NCI-H1417 (cell line): ENCODE measurements around the gene HS3ST3B1.

Experiments used
- DNase-seq, 3 experiments: peaks; one replicate each; lab custom pipeline; 2025; lab: John Stamatoyannopoulos, UW

The HS3ST3B1 gene

DNA sequence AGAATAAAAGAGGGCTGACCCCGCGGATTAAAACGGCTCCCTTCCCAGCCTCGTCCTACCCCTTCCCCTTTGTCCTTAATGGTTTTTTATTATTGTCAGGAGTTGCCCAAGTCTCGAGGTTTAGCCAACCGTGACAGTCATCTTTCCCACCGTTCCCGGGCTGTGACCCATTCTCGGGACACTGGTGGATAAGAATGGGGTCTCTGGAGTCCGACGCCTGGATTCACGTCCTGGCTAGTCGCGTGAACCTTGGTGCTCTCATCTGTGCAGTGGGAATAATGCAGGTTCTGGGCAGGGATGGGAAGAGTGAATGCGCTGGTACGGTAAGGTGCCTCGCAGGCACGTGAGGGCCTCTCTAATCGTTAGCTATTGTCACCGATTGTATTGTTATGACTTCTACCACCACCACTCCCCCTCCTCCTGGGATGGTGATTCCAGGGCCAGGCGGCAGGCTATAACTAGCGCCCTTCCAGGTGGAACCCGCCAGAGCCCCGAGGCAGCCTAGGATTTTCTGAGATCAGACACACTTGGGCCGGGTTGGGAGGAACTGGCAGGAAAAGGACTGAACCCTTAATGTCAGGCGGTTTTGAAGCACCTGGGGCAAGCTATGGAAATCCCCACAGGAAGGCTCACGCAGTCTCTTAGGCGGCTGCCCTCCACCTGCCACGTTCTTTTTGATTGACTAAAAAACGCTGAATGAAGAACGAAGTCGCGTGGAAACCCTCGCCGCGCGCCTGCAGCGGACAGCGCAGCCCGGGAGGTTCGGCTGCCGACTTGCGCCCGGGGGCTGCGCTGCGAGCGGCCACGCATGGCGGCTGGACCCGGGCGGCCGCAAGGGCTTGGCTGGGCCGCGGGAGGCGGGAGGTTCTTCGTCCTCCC lies 2.7 kb downstream of the HS3ST3B1 start:
- no peak for DNase-seq

DNA sequence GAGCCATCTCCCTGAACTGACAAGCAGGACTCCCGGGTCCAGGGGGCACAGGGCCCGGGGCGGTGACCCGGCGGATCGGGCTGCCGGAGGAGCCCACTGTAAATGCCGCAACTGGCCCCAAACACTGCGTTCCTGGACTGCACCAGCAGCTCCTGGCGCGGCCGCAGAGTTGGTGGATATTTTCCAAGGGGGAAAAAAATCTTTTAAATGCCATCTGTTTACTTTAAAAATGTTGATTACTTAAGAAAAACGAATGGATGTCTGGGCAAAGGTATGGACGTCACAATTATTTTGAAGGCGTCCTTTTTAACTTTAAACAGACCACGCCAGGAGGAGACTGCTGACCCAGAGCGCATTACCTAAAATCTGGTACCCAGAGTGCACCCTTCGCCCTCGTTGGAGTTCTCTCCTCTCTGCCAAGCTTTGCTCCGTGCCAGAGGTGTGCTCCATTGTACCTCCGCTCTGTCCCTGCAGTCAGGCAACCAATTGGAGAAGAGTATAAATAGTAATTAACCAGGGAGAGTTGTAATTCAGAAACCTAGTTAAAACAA lies 3.4 kb downstream of the HS3ST3B1 start:
- no peak for DNase-seq

DNA sequence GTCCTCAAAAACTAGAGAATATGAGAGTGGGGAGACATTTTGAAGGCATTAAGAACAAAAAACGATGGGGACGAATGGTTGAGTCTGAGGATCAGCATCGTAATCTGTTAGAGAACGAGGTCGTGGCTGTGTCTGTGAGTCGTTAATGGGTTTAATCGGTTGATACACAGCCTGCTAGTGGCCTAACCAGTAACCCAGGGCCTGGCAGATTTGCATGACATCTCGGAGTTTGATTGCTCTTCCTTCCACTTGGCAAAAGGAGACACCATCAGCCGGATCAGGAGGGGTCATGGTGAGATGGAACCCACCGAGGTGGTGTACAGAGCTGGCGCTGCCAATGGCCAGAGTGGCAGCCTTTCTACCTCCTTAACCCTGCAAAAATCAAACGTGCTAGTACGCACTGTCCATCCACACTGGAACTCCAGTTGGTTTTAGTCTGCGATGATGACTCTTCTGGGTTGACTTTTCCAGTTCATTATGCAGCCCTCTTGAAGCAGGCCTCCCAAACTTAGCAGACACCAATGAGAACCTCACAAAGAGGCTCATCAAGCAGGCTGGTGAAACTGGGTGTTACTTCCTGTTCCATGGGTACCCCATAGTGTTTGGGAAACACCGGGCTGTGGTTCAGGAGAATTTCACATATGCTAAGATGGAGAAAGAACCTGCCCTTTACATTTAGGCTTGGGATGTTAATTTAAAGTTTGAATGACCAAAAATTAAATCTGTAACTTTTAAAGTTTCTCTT lies 4.1 kb downstream of the HS3ST3B1 start:
- DNase-seq, result no peak

DNA sequence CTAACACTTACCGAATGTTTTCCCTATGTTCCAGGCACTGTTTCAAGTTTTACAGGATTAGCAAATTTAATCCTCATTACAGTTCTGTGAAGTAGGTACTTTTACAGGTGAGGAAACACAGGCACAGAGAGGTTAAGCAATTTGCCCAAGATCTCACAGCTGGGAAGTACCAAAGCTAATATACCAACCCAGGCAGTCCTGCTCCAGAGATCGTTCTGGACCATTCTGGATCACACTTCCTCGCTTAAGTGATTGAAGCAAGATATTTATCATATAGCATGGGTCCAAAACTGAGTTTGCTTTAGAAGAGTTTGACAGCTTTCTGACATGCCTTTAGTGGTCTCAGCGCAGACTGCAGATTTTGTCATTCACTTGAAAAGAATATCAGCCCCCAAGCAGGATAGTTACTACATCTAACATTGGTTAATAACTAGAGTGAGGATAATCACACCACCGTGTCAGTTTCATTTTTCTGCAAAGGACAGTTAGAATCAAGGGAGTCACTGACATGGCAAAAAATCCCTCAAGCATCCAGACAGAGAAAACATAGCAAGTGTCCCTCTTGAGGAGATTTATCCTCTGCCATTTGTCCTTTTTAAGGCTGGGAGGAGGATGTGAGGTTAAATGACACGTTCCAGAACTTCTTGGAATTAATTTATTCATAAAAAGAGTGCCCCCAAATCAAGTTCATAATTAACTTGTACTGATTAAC lies 5.1 kb downstream of the HS3ST3B1 start:
- no peak for DNase-seq

DNA sequence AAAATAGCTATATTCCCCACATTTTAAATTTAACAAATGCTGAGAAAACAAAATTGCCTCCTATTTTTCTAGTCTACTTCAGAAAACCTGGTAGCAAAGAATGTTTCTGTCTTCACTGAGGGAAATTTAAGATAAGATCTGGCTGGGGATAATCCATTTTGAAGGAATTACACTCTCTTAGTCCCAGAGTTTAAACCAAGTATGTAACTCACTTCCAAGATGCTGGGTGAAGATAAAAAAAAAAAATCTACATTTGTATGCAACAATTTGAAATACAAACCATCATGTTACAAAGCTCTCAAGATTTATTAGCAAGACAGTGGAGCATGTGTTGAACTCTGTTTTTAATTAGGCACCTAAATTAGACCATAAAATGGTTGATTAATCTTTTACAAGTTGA lies 5.7 kb downstream of the HS3ST3B1 start:
- no peak for DNase-seq

DNA sequence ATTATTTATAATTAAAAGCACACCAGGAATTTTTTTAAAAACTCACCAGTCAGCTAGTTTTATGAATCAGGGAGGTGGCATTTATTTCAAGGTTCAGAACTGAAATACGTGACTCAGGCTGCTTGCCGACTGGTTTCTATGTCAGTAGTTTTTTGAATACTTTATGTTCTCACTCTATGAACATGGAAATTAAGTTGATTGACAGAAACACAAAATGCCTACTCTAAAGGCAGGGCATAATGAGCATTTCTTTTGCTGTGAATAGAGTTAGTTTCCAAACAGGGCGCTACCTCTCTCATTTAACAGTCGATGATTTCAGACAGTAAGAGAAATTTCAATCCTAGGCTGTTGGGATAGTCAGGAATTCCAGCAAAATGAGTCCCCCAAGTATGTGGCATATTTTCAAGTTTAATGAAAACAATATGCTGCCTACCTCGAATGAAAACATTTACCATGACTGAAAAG lies 6.7 kb downstream of the HS3ST3B1 start:
- DNase-seq, result no peak

DNA sequence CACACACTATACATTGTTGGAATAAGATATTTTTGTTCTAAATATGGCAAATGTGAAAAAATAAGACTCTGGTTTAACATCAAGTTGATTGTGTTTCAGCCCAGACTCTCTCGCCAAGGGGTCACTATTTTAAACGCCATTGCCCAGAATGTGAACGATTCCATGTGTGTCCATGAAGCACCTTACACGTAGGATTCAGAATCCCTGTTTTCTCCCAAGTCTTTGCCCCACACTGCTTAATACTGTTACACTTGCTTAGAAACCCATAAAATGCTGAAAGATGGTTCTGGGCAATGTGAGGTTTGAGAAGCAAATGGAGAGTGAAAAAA lies 7.7 kb downstream of the HS3ST3B1 start:
- peak in 1 of 3 experiments; percentile 23 for DNase-seq

DNA sequence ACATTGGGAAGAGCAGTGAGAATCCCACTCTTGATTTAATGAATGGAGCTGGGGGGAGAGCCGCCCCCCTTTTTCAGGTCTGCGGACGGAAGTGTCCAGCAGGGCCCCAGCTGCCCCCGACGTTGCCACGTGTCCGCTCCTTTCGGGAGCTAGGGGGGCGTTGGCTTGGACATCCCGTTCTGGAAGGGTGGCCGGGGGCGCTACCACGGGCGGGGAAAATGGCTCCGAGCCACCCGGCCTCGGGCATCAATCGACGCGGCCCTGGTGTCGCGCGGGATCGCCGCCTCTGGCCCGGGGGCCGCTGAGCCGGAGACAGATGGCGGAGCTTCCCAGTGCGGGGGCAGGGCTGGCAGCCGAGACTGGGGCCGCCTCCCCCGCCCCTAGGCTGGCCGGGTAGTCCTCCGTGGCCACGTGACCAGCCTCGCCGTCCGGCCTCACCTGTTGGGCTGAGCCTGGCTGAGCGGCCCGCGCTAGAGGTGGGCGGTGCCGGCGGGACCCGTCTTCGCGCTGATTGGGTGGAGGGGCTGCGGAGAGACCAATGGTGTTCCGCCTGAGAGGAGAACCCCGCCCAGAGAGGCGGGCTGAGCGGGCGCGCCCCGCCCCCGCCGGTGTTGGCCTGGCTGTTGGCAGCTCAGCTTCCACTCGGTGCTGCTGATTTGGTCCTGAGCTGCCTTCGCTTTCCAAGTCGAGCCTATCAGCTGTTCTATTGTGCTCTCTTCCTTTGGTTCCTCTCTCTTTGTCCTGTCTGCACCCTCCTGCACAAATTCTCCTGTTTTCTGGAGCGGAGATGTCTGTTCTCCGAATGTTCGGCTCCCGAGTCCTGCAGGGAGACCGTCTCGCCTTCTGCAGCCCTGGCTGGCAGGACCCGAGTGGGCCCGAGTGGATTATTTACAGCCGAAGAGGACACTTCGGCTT lies 8.3 kb downstream of the HS3ST3B1 start:
- DNase-seq, result peak; percentile 84 to 92 (median 86)

DNA sequence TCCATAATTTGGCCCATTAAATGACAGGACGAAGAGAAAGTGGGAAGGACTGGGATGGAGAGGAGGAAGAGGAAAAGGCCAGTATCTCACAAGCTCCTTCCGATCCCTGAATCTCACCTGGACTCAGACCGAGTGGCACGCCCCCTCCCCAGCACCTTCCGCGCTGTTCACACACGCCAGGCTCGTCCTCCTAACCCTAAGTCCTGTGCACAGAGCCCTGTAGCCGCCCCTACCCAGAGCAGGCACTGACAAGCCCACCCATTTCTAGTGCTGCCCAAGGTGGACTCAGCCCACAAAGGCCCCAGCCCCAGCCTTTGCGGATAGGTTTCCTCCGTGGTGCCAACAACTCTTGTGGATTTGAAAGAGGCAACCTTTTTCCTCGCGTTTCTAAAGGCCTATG lies 9.2 kb downstream of the HS3ST3B1 start:
- peak in 1 of 3 experiments; percentile 29 for DNase-seq

DNA sequence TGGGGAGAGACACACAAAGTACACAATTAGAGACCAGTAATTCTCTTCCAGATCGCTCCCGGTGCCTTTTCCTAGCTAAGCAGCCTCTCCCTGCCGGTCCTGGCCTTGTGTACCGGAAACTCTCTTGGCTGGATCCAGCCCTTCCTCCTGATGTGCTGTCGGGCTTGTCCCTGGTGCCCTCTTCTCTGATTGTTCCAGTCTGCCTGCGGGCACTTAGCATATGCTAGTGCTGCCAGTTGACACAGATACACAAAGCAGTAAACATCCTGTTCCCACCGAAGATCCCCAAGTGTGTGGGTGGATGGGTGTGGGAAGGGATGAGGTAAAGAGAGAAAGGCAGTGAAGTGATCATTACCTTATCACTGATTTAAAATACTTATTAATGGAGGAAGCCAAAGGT lies 9.7 kb downstream of the HS3ST3B1 start:
- no peak for DNase-seq

DNA sequence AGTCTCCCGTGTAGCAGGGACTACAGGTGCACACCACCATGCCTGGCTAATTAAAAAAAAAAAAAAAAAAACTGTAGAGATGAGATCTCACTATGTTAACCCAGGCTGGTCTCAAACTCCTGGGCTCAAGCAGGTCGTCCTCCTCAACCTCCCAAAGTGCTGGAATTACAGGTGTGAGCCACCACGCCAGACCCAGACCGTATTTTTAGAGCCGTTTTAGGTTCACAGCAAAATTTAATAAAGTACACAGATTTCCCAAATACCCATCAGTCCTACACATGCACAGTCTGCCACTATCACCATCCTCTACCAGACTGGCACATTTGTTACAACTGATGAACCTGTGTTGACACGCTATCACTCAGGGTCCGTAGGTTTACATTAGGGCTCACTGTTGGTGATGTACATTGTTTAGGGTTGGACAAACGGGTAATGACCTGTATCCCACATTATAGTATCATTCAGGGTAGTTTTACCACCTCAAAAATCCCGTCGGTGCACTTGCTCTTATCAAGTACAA lies 10.4 kb downstream of the HS3ST3B1 start:
- no peak for DNase-seq

DNA sequence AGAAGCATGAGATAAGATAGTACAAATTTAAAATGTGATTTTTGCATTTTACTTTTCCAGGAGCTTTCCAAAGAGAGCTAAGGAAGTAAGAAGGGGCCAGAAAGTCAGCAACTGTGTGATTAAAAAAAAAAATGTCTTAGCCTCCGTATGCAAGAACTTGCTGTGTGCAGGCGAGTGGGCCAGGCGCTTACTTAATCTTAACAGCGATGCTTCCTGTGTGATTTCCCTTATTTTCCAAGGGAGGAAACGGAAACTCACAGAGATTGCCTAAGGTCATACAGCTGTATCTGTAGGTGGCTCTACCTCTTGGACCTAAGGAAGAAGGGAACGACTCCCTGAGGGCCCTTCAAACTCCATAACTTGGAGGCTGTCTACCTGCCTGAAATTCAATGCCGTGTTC lies 11.1 kb downstream of the HS3ST3B1 start:
- no peak for DNase-seq

DNA sequence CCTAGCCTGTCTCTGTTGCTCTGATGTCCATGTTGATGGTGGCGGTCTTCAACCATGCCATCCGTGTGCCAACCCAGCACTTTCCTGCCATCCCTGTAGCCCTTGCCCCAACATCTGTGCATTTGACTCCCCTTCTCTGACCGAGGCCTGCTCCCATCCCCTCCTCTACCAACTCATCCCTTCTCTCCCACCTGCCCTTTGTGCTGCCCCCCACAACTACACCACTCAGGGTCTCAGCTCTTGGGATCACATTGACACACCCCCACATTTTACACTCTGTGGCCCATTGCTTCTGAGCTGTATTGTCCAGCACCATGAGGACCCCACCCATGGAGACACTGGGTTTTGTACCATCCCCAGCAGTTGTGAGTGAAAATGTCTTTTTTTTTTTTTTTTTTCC lies 11.6 kb downstream of the HS3ST3B1 start:
- no peak for DNase-seq

DNA sequence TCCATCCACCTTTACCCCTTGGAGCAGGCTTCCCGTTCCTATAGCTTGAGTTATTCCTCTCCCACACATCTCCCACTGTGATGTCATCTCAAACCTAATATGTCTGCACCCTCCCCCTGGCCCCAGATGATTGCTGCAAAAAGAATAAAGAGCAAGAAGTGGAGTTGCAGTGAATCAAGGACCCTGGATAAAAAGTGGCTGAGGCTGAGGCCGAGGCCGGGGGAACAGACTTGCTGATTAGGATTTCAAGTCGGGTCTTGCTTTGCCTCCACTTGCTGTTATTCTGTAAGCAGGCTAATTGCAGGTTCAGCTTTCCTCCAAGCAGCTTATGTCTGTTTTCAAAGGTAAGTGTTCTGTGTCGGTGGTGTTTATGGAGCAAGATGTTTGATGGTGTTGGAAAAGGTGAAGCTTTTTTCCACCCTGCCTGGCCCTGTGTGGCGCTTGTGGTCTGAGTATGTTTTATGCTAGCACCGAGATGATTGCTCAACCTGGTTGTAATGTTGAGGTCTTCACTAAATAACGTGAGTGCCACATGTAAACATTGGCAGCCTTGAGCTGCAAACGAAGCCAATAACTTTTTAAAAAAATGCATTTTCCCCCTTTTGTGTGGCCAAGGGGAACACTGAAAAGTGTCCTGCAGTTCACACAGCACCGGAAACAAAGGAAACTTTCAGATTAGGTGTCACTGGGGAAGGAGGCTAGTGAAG lies 15.4 kb downstream of the HS3ST3B1 start:
- DNase-seq, result peak in 2 of 3 experiments; percentile 15 to 30

DNA sequence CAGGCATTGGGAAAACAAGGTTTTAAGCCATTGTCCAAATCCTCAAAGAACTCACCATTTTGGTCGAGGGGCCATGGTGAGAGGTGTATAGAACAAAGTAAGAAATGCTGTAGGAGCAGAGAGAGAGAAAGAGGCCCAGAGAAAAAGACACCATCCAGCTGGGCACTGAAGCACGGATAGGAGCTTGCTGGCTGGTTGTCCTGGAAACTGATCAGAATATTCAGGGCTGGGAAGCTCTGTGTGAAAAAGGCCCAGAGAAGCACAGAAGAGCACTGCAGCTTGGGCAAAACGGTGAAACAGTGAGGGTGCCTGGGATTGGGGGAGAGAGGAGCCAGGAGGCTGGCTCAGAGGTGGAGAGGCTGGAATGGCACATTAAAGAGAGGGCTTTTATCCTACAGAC lies 16.5 kb downstream of the HS3ST3B1 start:
- no peak for DNase-seq

DNA sequence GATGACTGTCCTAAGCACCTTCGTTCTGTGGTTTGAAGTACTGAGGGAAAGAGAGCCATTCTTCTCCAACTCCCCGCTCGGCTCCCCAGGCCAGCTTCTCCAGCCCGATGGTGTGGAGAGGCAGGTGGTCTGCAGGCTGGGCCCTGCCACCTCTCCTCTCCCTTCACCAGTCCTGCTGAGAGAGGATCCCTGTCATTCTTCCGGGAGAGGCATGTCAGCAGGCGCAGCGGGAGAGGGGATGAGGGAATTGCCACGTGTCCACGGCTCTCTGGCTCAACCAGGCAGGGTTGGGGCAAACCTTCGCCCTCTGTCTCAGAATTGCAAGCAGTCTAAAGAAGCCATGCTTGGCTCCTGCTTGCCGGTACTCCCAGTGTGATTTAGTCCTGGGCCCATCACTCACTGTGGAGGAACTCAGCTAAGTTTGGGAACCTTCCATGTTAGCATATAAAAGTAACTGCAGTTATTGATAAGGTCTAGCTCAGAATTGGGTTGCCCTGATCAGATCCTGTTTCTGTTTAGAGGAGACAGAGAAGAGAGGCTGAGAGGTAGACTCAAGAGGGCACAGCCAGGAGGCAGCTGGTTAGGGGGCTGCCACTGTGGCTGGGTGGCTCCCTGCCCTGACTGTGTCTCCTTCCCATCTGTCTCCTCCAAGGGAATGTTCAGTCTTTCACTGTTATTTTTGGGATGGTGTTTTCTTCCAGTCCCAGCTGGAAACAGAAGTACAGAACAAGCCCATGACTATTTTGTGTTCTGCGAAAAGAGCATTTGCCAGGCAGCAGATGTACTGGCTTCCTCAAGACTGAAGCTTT lies 17.4 kb downstream of the HS3ST3B1 start:
- no peak for DNase-seq

DNA sequence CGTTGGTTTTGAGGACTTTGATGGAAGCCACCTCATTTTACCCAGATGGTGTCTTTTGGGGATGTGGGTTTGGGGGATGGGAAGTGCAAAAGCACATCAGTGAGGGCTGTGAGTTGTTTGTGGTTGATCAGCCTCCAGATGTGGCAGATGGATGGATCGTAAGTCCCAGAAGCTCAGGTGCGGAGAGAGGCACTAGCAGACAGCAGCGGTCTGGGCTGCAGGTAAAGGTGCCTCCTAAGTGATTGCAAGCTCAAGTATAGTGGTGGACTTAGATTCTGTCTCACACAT lies 18.0 kb downstream of the HS3ST3B1 start:
- DNase-seq, result no peak

DNA sequence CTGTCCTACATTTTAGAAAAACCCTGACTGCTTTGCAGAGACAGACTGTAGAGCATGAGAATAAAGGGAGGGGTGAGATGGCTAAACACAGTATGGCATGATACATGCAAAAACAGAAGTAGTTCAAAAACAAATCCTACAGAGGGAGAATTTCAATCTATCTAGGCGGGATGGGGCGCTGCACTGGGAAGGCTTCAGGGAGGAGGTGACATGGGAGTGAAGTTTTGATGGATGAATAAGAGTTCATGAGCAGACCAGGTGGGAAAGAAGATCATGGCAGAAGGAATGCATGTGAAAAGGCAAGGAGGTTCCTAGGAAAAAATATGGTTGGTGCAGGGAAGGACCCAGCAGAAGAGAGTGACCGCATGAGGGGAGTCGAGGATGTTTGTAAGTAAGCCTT lies 19.2 kb downstream of the HS3ST3B1 start:
- DNase-seq, result no peak

DNA sequence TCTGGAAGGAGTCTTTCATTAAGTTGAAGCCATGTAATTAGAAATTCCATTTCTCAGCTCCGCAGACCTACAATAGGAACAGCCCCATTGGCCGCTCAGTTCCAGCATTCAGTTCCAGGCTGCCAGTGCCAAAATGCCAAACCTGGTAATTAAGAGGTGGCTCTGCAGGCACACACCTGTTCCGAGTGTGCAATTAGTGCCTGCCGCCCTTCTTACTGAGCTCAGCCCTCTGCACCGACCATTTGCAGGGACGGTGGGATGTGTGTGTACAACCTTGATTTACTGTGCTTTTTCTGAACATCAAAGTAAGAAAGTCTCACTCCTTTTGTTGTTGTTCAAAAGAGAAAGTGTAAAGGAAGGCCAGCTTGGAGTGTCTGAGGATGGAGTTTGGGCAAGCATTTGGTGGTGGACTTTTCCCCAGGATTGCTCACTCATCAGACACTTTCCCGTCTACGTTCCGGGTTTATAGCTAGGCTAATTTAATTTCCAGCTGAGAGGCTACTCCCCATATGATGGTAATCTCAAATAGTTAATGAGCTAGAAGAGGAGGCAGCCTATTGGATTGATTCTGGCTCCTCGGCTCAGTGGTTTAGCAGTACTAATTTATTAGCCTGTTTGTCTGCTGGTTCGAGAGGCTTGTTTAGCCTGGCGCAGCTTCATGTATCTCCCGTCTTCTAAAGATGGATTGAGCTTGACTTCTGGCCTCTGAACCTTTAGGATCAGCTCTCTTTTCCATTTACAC lies 20.0 kb downstream of the HS3ST3B1 start:
- peak; percentile 6 to 69 (median 37) for DNase-seq
